ENCODE results near the gene TRIM43B.
"Not testable (repeated sequence)": the region's sequence is repeated elsewhere in the genome, so short reads cannot be mapped to it uniquely, and the experiment has no call there.

TRIM43B gene

GRCh38 chr2:95484654-95485053 lies at the start of gene TRIM43B:
TSS of gene TRIM43B (minus strand) at chr2:95484754. CDS start at chr2:95482714, 2,040 bp downstream.
- H3K36me3 ChIP-seq (ENCODE audit: control insufficient read depth, insufficient read depth, low read length); DNase-seq (ENCODE audit: extremely low read depth, insufficient read length); H3K27me3 ChIP-seq (replicated peaks; ENCODE audit: control insufficient read depth, insufficient read depth, low read length); H3K4me3 ChIP-seq (replicated peaks; ENCODE audit: low read depth, low read length): not testable (repeated sequence)

GRCh38 chr2:95531254-95531771 lies 46.8 kb upstream of the TRIM43B start:
- Histone ChIP-seq H3K36me3 (ENCODE audit: control insufficient read depth, insufficient read depth, low read length) (peaks cover 10% of the 10 kb centered on the region), H3K4me3 (replicated peaks; ENCODE audit: low read depth, low read length) (peak overlapping the region; percentile 25; the same call in 1 of the 2 replicates), H3K27me3 (replicated peaks; ENCODE audit: control insufficient read depth, insufficient read depth, low read length) (no peaks in the 10 kb centered on the region)
- TF ChIP-seq CTCF (IDR thresholded peaks at IDR 0.05; ENCODE audit: insufficient read depth, low read length, poor library complexity, severe bottlenecking) = no peak
- no peak for DNase-seq (ENCODE audit: extremely low read depth, insufficient read length)

- Histone ChIP-seq H3K4me3 (replicated peaks; ENCODE audit: low read depth, low read length) (peak overlapping the region; percentile 25), H3K27me3 (replicated peaks; ENCODE audit: control insufficient read depth, insufficient read depth, low read length) (no peaks in the 10 kb centered on the region), H3K36me3 (ENCODE audit: control insufficient read depth, insufficient read depth, low read length) (peaks cover 10% of the 10 kb centered on the region)
- peak; percentile 48 for DNase-seq (ENCODE audit: extremely low read depth, insufficient read length)
- no peak for TF ChIP-seq CTCF (IDR thresholded peaks at IDR 0.05; ENCODE audit: insufficient read depth, low read length, poor library complexity, severe bottlenecking)
Observed at GRCh38 chr2:95530734-95531133, 46.2 kb upstream of the TRIM43B start.

- no peaks in the 10 kb centered on the region for H3K27me3 ChIP-seq (replicated peaks; ENCODE audit: control insufficient read depth, insufficient read depth, low read length)
- peak; percentile 82 for DNase-seq (ENCODE audit: extremely low read depth, insufficient read length)
- peaks cover 8% of the 10 kb centered on the region for H3K36me3 ChIP-seq (ENCODE audit: control insufficient read depth, insufficient read depth, low read length)
- peak; percentile 24 for TF ChIP-seq CTCF (IDR thresholded peaks at IDR 0.05; ENCODE audit: insufficient read depth, low read length, poor library complexity, severe bottlenecking)
- H3K4me3 ChIP-seq (replicated peaks; ENCODE audit: low read depth, low read length) = peak overlapping the region; percentile 87
Observed at GRCh38 chr2:95526360-95527341, 42.1 kb upstream of the TRIM43B start.

GRCh38 chr2:95525294-95526035 lies 40.9 kb upstream of the TRIM43B start:
- H3K27me3 ChIP-seq (replicated peaks; ENCODE audit: control insufficient read depth, insufficient read depth, low read length) = no peaks in the 10 kb centered on the region
- DNase-seq (ENCODE audit: extremely low read depth, insufficient read length) = no peak
- TF ChIP-seq CTCF (IDR thresholded peaks at IDR 0.05; ENCODE audit: insufficient read depth, low read length, poor library complexity, severe bottlenecking) = no peak
- peak overlapping the region; percentile 87 for H3K4me3 ChIP-seq (replicated peaks; ENCODE audit: low read depth, low read length)
- H3K36me3 ChIP-seq (ENCODE audit: control insufficient read depth, insufficient read depth, low read length) = peaks cover 7% of the 10 kb centered on the region

GRCh38 chr2:95524195-95524594 lies 39.6 kb upstream of the TRIM43B start:
- no peak overlapping the region for H3K4me3 ChIP-seq (replicated peaks; ENCODE audit: low read depth, low read length)
- H3K27me3 ChIP-seq (replicated peaks; ENCODE audit: control insufficient read depth, insufficient read depth, low read length) = no peaks in the 10 kb centered on the region
- peaks cover 3% of the 10 kb centered on the region for H3K36me3 ChIP-seq (ENCODE audit: control insufficient read depth, insufficient read depth, low read length)
- DNase-seq (ENCODE audit: extremely low read depth, insufficient read length) = no peak
- no peak for TF ChIP-seq CTCF (IDR thresholded peaks at IDR 0.05; ENCODE audit: insufficient read depth, low read length, poor library complexity, severe bottlenecking)
